ENCODE data around the gene ACER3.
A peak's percentile ranks its signal among the peaks of the same experiment; 100 is the strongest.

ACER3 gene

GRCh38 chr11:77026221-77026620 is 165.5 kb downstream of the ACER3 start:
- no peak overlapping the region for H3K4me3 ChIP-seq (replicated peaks in 1 of 2; ENCODE audit: low read depth in 2 of 2, low read length in 2 of 2)
- no peak for DNase-seq (ENCODE audit: low read depth in 2 of 2)
- TF ChIP-seq CTCF (IDR thresholded peaks at IDR 0.05; ENCODE audit: low read depth, low read length), result no peak

- no peak for TF ChIP-seq CTCF (IDR thresholded peaks at IDR 0.05; ENCODE audit: low read depth, low read length)
- no peak overlapping the region for H3K4me3 ChIP-seq (replicated peaks in 1 of 2; ENCODE audit: low read depth in 2 of 2, low read length in 2 of 2)
- DNase-seq (ENCODE audit: low read depth in 2 of 2), result no peak
Measured at GRCh38 chr11:77026743-77027142, 166.0 kb downstream of the ACER3 start.

GRCh38 chr11:77027275-77027674 is 166.6 kb downstream of the ACER3 start:
- peak in 1 of 2 donors; percentile 13 for DNase-seq (ENCODE audit: low read depth in 2 of 2)
- H3K4me3 ChIP-seq (replicated peaks in 1 of 2; ENCODE audit: low read depth in 2 of 2, low read length in 2 of 2), result no peak overlapping the region
- no peak for TF ChIP-seq CTCF (IDR thresholded peaks at IDR 0.05; ENCODE audit: low read depth, low read length)

GRCh38 chr11:77029829-77030228 is 169.1 kb downstream of the ACER3 start:
- TF ChIP-seq CTCF (IDR thresholded peaks at IDR 0.05; ENCODE audit: low read depth, low read length), result no peak
- H3K4me3 ChIP-seq (replicated peaks in 1 of 2; ENCODE audit: low read depth in 2 of 2, low read length in 2 of 2), result no peak overlapping the region
- DNase-seq (ENCODE audit: low read depth in 2 of 2), result no peak

- TF ChIP-seq CTCF (IDR thresholded peaks at IDR 0.05; ENCODE audit: low read depth, low read length), result no peak
- H3K4me3 ChIP-seq (replicated peaks in 1 of 2; ENCODE audit: low read depth in 2 of 2, low read length in 2 of 2), result no peak overlapping the region
- DNase-seq (ENCODE audit: low read depth in 2 of 2), result no peak
Measured at GRCh38 chr11:77030834-77031414, 170.2 kb downstream of the ACER3 start.

- no peak overlapping the region for H3K4me3 ChIP-seq (replicated peaks in 1 of 2; ENCODE audit: low read depth in 2 of 2, low read length in 2 of 2)
- TF ChIP-seq CTCF (IDR thresholded peaks at IDR 0.05; ENCODE audit: low read depth, low read length), result no peak
- DNase-seq (ENCODE audit: low read depth in 2 of 2), result no peak
Measured at GRCh38 chr11:77031599-77031998, 170.9 kb downstream of the ACER3 start.

- no peak overlapping the region for H3K4me3 ChIP-seq (replicated peaks in 1 of 2; ENCODE audit: low read depth in 2 of 2, low read length in 2 of 2)
- DNase-seq (ENCODE audit: low read depth in 2 of 2), result no peak
- TF ChIP-seq CTCF (IDR thresholded peaks at IDR 0.05; ENCODE audit: low read depth, low read length), result no peak
Measured at GRCh38 chr11:77035039-77035438, 174.3 kb downstream of the ACER3 start.
